ENCODE measurements around the gene SERP2. TPM values are rescaled to one million over a fixed set of nuclear protein-coding genes. Genes with fewer than 3 reads are reported as not detected.

Gene SERP2
- total and polyA plus RNA-seq, 2 of the 13 experiments (the other 11 are each of a cell fraction or from before 2014, with no cell fraction given) = not detected

- peak; percentile 6; the same call in 1 of the 2 replicates for TF ChIP-seq STAG1 (CRISPR knock-in tag; IDR thresholded peaks at IDR 0.05)
- no peak for TF ChIP-seq SATB2 (CRISPR knock-in tag; IDR thresholded peaks at IDR 0.05)
- no peak for TF ChIP-seq ZNF335 (CRISPR knock-in tag; IDR thresholded peaks at IDR 0.05)
- H3K27ac ChIP-seq (ENCODE audit: extremely low read length, insufficient read depth, low read length) = no peak overlapping the region
- FAIRE-seq (no peak), DNase-seq (ENCODE audit: low spot score) (no peak), ATAC-seq (peak; percentile 79)
- BruUV-seq (replicated peaks) = no TSS peak
- in situ Hi-C loops (cut with HindIII; ENCODE audit: extremely low pct_ligation_motif_present, low pct_unique_long_range_greater_than_20kb) = no loop called here
- no peak overlapping the region for H2AFZ ChIP-seq (ENCODE audit: low read length)
- 53% methylated on average over 9 of the region's 10 CpGs for WGBS (ENCODE audit: low lambda C conversion rate)
- no peaks in the 10 kb centered on the region for H3K79me2 ChIP-seq (ENCODE audit: insufficient read depth, low read length)
- H3K4me3 ChIP-seq (replicated peaks in 1 of 3; ENCODE audit: insufficient read depth in 1 of 3, low read depth in 2 of 3, low read length in 3 of 3) = no peak overlapping the region
- no peak overlapping the region for H3K4me2 ChIP-seq (ENCODE audit: low read depth, low read length)
- no peaks in the 10 kb centered on the region for H3K36me3 ChIP-seq (replicated peaks in 1 of 2; ENCODE audit: control insufficient read depth in 1 of 2, insufficient read depth in 2 of 2, low read length in 2 of 2)
- intact Hi-C loops (cut with micrococcal nuclease; ENCODE audit: unreplicated experiment) = no loop called here
- H3K9me3 ChIP-seq (ENCODE audit: low read length) = no peaks in the 10 kb centered on the region
- H3K4me1 ChIP-seq (ENCODE audit: insufficient read depth, low read length) = no peaks in the 10 kb centered on the region
- H3K9ac ChIP-seq (ENCODE audit: insufficient read depth, low read depth, low read length) = no peak overlapping the region
- POLR2A ChIA-PET = no interaction called here
- H3K27me3 ChIP-seq (ENCODE audit: control insufficient read depth in 1 of 2, insufficient read depth in 2 of 2, low read length in 2 of 2) = 0 out of 5 replicates have a peak, but pooled peaks cover 0 to 2% of the 10 kb centered on the region in 2 experiments
- CTCF ChIA-PET (ENCODE audit: low intra/inter-chr PET ratio, low total read pairs) = no interaction called here
- H4K20me1 ChIP-seq (ENCODE audit: insufficient read depth, low read length) = no peaks in the 10 kb centered on the region
These were observed 43.6 kb upstream of the SERP2 start for GRCh38 chr13:44329909-44330545.

GRCh38 chr13:44331446-44331845 lies 42.2 kb upstream of the SERP2 start:
- 40% methylated on average over 4 of the region's 4 CpGs for WGBS (ENCODE audit: low lambda C conversion rate)
- Histone ChIP-seq H4K20me1 (ENCODE audit: insufficient read depth, low read length) (no peaks in the 10 kb centered on the region), H3K27ac (ENCODE audit: extremely low read length, insufficient read depth, low read length) (no peak overlapping the region), H3K4me1 (ENCODE audit: insufficient read depth, low read length) (no peaks in the 10 kb centered on the region), H3K9me3 (ENCODE audit: low read length) (no peaks in the 10 kb centered on the region), H3K4me2 (ENCODE audit: low read depth, low read length) (no peak overlapping the region), H3K27me3 (ENCODE audit: control insufficient read depth in 1 of 2, insufficient read depth in 2 of 2, low read length in 2 of 2) (0 out of 5 replicates have a peak, but pooled peaks cover 0 to 2% of the 10 kb centered on the region in 2 experiments), H2AFZ (ENCODE audit: low read length) (no peak overlapping the region), H3K36me3 (replicated peaks in 1 of 2; ENCODE audit: control insufficient read depth in 1 of 2, insufficient read depth in 2 of 2, low read length in 2 of 2) (no peaks in the 10 kb centered on the region), H3K4me3 (replicated peaks in 1 of 3; ENCODE audit: insufficient read depth in 1 of 3, low read depth in 2 of 3, low read length in 3 of 3) (no peak overlapping the region), H3K79me2 (ENCODE audit: insufficient read depth, low read length) (no peaks in the 10 kb centered on the region), H3K9ac (ENCODE audit: insufficient read depth, low read depth, low read length) (no peak overlapping the region)
- intact Hi-C loops (cut with micrococcal nuclease; ENCODE audit: unreplicated experiment) (no loop called here), in situ Hi-C loops (cut with HindIII; ENCODE audit: extremely low pct_ligation_motif_present, low pct_unique_long_range_greater_than_20kb) (no loop called here)
- ChIA-PET CTCF (ENCODE audit: low intra/inter-chr PET ratio, low total read pairs) (no interaction called here), POLR2A (no interaction called here)
- DNase-seq (ENCODE audit: low spot score) (no peak), FAIRE-seq (no peak), ATAC-seq (no peak)
- no TSS peak for BruUV-seq (replicated peaks)
- TF ChIP-seq JUNB (CRISPR knock-in tag; IDR thresholded peaks at IDR 0.05; ENCODE audit: borderline replicate concordance) (no peak), ZNF615 (CRISPR knock-in tag; IDR thresholded peaks at IDR 0.05; ENCODE audit: borderline replicate concordance) (no peak), ZNF101 (CRISPR knock-in tag; IDR thresholded peaks at IDR 0.05; ENCODE audit: borderline replicate concordance, low read depth) (no peak), ASH2L (IDR thresholded peaks at IDR 0.05; ENCODE audit: insufficient read length, low read depth, low read length) (no peak), KMT2B (CRISPR knock-in tag; IDR thresholded peaks at IDR 0.05) (no peak), ZNF30 (CRISPR knock-in tag; IDR thresholded peaks at IDR 0.05) (no peak), ATAD3A (CRISPR knock-in tag; IDR thresholded peaks at IDR 0.05) (no peak), SMARCC2 (IDR thresholded peaks at IDR 0.05) (no peak), HOXA3 (CRISPR knock-in tag; IDR thresholded peaks at IDR 0.05) (no peak)
- TF ChIP-seq, protein P1, sequence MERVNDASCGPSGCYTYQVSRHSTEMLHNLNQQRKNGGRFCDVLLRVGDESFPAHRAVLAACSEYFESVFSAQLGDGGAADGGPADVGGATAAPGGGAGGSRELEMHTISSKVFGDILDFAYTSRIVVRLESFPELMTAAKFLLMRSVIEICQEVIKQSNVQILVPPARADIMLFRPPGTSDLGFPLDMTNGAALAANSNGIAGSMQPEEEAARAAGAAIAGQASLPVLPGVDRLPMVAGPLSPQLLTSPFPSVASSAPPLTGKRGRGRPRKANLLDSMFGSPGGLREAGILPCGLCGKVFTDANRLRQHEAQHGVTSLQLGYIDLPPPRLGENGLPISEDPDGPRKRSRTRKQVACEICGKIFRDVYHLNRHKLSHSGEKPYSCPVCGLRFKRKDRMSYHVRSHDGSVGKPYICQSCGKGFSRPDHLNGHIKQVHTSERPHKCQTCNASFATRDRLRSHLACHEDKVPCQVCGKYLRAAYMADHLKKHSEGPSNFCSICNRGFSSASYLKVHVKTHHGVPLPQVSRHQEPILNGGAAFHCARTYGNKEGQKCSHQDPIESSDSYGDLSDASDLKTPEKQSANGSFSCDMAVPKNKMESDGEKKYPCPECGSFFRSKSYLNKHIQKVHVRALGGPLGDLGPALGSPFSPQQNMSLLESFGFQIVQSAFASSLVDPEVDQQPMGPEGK (CRISPR knock-in tag; IDR thresholded peaks at IDR 0.05) = no peak

Data from HepG2 (cell line).